ENCODE data around the gene CNTNAP5.
A peak's percentile ranks its signal among the peaks of the same experiment; 100 is the strongest.

The CNTNAP5 gene

GRCh38 chr2:124837496-124837895, 812.4 kb downstream of the CNTNAP5 start:
- DNase-seq, result no peak

GRCh38 chr2:124838406-124838805, 813.3 kb downstream of the CNTNAP5 start:
- no peak for DNase-seq

GRCh38 chr2:124867247-124867646, 842.2 kb downstream of the CNTNAP5 start:
- DNase-seq, result no peak

- DNase-seq, result no peak
Observed at GRCh38 chr2:124874219-124874618, 849.1 kb downstream of the CNTNAP5 start.

GRCh38 chr2:124874676-124875075, 849.6 kb downstream of the CNTNAP5 start:
- DNase-seq, result no peak

- no peak for DNase-seq
Observed at GRCh38 chr2:124875627-124876244, 850.6 kb downstream of the CNTNAP5 start.

- DNase-seq, result no peak
Observed at GRCh38 chr2:124877141-124877577, 852.1 kb downstream of the CNTNAP5 start.

GRCh38 chr2:124879640-124880039, 854.6 kb downstream of the CNTNAP5 start:
- DNase-seq, result no peak

GRCh38 chr2:124880995-124881394, 855.9 kb downstream of the CNTNAP5 start:
- DNase-seq, result no peak

GRCh38 chr2:124882423-124882822, 857.3 kb downstream of the CNTNAP5 start:
- no peak for DNase-seq

- DNase-seq, result no peak
Observed at GRCh38 chr2:124883595-124883994, 858.5 kb downstream of the CNTNAP5 start.

GRCh38 chr2:124884315-124884714, 859.2 kb downstream of the CNTNAP5 start:
- DNase-seq, result no peak

GRCh38 chr2:124886216-124886615, 861.1 kb downstream of the CNTNAP5 start:
- no peak for DNase-seq

GRCh38 chr2:124887466-124887865, 862.4 kb downstream of the CNTNAP5 start:
- DNase-seq, result no peak

- no peak for DNase-seq
Observed at GRCh38 chr2:124888431-124888830, 863.3 kb downstream of the CNTNAP5 start.

GRCh38 chr2:124894199-124894598, 869.1 kb downstream of the CNTNAP5 start:
- no peak for DNase-seq

GRCh38 chr2:124898827-124899226, 873.7 kb downstream of the CNTNAP5 start:
- DNase-seq, result no peak

- DNase-seq, result no peak
Observed at GRCh38 chr2:124908411-124908810, 883.3 kb downstream of the CNTNAP5 start.

GRCh38 chr2:124911560-124911959, 886.5 kb downstream of the CNTNAP5 start:
- DNase-seq, result no peak

- no peak for DNase-seq
Observed at GRCh38 chr2:124913868-124914267, 888.8 kb downstream of the CNTNAP5 start.

GRCh38 chr2:124915567-124915966, 890.5 kb downstream of the CNTNAP5 start:
- peak; percentile 1 for DNase-seq

- no peak for DNase-seq
Observed at GRCh38 chr2:124919296-124919695, 894.2 kb downstream of the CNTNAP5 start.

- DNase-seq, result no peak
Observed at GRCh38 chr2:124920448-124920847, 895.4 kb downstream of the CNTNAP5 start.

- no peak for DNase-seq
Observed at GRCh38 chr2:124921191-124921590, 896.1 kb downstream of the CNTNAP5 start.

- DNase-seq, result no peak
Observed at GRCh38 chr2:124923097-124923496, 898.0 kb downstream of the CNTNAP5 start.

All from OCI-M1 (cell line).